ENCODE measurements around the gene GNPTAB. TPM values are rescaled to one million over a fixed set of nuclear protein-coding genes. Genes with fewer than 3 reads are reported as not detected.

Gene GNPTAB
- total and polyA plus RNA-seq, 9 donors: 13.4 to 23.0 (median 16.9) TPM

DNA sequence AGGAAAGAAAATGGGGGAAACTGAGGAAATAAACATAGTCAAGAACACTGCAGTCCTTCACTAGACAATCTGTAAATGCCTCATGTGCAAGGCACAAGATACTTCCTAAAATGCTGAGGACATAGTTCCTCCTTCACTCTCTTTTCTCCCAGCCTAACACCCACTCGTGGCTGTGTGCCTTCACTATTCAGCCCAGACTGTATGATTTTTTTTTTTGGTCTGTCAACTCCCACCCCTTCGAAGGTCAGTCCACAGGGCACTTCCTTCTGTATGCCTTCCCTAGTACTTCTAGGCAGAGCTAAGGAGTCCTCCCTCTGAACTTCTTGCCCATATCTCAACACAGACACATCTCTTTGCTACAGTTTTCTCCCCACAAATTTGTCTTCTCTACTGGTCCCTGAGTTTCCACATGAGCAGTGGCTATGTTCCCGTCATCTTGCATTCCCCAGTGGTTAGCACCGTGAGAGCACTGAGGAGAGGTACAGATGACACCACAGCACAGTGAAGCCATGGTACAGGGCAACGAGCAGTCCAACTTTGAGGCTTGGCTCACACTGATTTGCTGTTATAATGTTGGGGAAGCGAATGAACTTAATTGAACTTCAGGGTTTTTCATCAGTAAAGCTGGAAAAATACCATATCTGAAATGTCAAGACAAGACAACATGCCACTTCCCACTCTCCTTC, 67.4 kb downstream of the GNPTAB start:
- Histone ChIP-seq H3K9me3 (replicated peaks; ENCODE audit: control insufficient read depth, low read depth, low read length) (no peaks in the 10 kb centered on the region), H3K4me1 (ENCODE audit: control insufficient read depth, insufficient read depth, low read length) (no peaks in the 10 kb centered on the region), H3K36me3 (ENCODE audit: control insufficient read depth, insufficient read depth, low read length) (peaks cover 15% of the 10 kb centered on the region), H3K27me3 (ENCODE audit: control insufficient read depth, insufficient read depth, low read length) (no peaks in the 10 kb centered on the region), H3K27ac (ENCODE audit: low read length) (no peak overlapping the region), H3K4me3 (ENCODE audit: low read length) (no peak overlapping the region)
- peak; percentile 50 for DNase-seq
- WGBS (ENCODE audit: insufficient coverage): 72% methylated on average over 5 of the region's 6 CpGs

- WGBS (ENCODE audit: insufficient coverage): 86% methylated on average over 1 of the region's 4 CpGs
- no peak for DNase-seq
- no peaks in the 10 kb centered on the region for H3K4me1 ChIP-seq (ENCODE audit: control insufficient read depth, insufficient read depth, low read length)
- no peaks in the 10 kb centered on the region for H3K27me3 ChIP-seq (ENCODE audit: control insufficient read depth, insufficient read depth, low read length)
- no peaks in the 10 kb centered on the region for H3K9me3 ChIP-seq (replicated peaks; ENCODE audit: control insufficient read depth, low read depth, low read length)
- no peak overlapping the region for H3K4me3 ChIP-seq (ENCODE audit: low read length)
- no peak overlapping the region for H3K27ac ChIP-seq (ENCODE audit: low read length)
- peaks cover 8% of the 10 kb centered on the region for H3K36me3 ChIP-seq (ENCODE audit: control insufficient read depth, insufficient read depth, low read length)
Observed at GRCh38 chr12:101761781-101762180, 69.0 kb downstream of the GNPTAB start.

DNA sequence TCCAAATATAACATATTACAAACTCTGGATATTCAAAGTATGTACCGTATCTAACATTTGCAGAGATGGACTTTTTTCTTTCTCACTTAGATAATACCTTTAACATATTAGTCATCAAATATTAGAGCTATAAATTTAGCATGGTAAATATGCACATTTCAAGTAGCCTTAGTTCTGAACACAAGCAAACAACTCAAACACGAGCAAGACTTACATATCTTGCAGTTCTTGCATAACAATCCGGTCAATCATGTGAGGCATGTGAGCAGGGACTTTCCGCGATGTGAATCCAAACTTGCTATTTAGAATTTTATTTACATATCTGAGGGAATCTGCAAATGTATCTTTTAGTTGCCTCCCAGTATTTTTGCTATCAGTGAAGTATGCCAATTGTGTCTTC, 69.4 kb downstream of the GNPTAB start:
- no CpG with 5 or more reads among the region's 5 CpGs for WGBS (ENCODE audit: insufficient coverage)
- Histone ChIP-seq H3K9me3 (replicated peaks; ENCODE audit: control insufficient read depth, low read depth, low read length) (no peaks in the 10 kb centered on the region), H3K4me3 (ENCODE audit: low read length) (no peak overlapping the region), H3K27ac (ENCODE audit: low read length) (no peak overlapping the region), H3K27me3 (ENCODE audit: control insufficient read depth, insufficient read depth, low read length) (no peaks in the 10 kb centered on the region), H3K36me3 (ENCODE audit: control insufficient read depth, insufficient read depth, low read length) (peaks cover 8% of the 10 kb centered on the region), H3K4me1 (ENCODE audit: control insufficient read depth, insufficient read depth, low read length) (no peaks in the 10 kb centered on the region)
- no peak for DNase-seq

- DNase-seq: no peak
- no peaks in the 10 kb centered on the region for H3K4me1 ChIP-seq (ENCODE audit: control insufficient read depth, insufficient read depth, low read length)
- H3K4me3 ChIP-seq (ENCODE audit: low read length): no peak overlapping the region
- no peaks in the 10 kb centered on the region for H3K27me3 ChIP-seq (ENCODE audit: control insufficient read depth, insufficient read depth, low read length)
- no CpG with 5 or more reads among the region's 5 CpGs for WGBS (ENCODE audit: insufficient coverage)
- H3K9me3 ChIP-seq (replicated peaks; ENCODE audit: control insufficient read depth, low read depth, low read length): no peaks in the 10 kb centered on the region
- H3K27ac ChIP-seq (ENCODE audit: low read length): no peak overlapping the region
- H3K36me3 ChIP-seq (ENCODE audit: control insufficient read depth, insufficient read depth, low read length): peaks cover 4% of the 10 kb centered on the region
Observed at GRCh38 chr12:101759396-101760047, 71.2 kb downstream of the GNPTAB start.

GRCh38 chr12:101750152-101750551, 80.6 kb downstream of the GNPTAB start:
- no peak overlapping the region for H3K4me3 ChIP-seq (ENCODE audit: low read length)
- 80% methylated on average over 1 of the region's 4 CpGs for WGBS (ENCODE audit: insufficient coverage)
- no peak for DNase-seq
- H3K27me3 ChIP-seq (ENCODE audit: control insufficient read depth, insufficient read depth, low read length): no peaks in the 10 kb centered on the region
- no peaks in the 10 kb centered on the region for H3K9me3 ChIP-seq (replicated peaks; ENCODE audit: control insufficient read depth, low read depth, low read length)
- no peak overlapping the region for H3K27ac ChIP-seq (ENCODE audit: low read length)
- H3K36me3 ChIP-seq (ENCODE audit: control insufficient read depth, insufficient read depth, low read length): peaks cover 27% of the 10 kb centered on the region
- H3K4me1 ChIP-seq (ENCODE audit: control insufficient read depth, insufficient read depth, low read length): no peaks in the 10 kb centered on the region

DNA sequence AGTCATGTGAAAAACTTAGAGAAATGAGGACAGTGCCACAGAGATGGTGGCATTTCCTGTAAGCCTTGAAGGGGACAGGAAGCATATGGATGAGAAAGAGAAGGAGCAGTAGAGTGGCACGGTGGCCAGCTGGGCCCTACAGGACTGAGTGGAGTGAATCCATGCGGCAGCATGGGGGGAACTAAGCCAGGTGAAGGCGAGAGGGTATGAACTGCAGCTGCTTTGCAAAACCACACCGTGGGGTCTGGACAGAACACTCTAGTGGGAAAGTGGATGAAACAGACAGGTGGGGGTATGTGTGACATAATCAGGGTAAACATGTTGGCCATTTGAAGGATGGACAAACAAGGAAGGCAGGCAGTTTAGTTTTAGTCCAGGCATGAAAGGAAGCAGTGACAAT, 81.1 kb downstream of the GNPTAB start:
- Histone ChIP-seq H3K9me3 (replicated peaks; ENCODE audit: control insufficient read depth, low read depth, low read length) (no peaks in the 10 kb centered on the region), H3K27ac (ENCODE audit: low read length) (no peak overlapping the region), H3K27me3 (ENCODE audit: control insufficient read depth, insufficient read depth, low read length) (no peaks in the 10 kb centered on the region), H3K4me3 (ENCODE audit: low read length) (no peak overlapping the region), H3K36me3 (ENCODE audit: control insufficient read depth, insufficient read depth, low read length) (peaks cover 28% of the 10 kb centered on the region), H3K4me1 (ENCODE audit: control insufficient read depth, insufficient read depth, low read length) (no peaks in the 10 kb centered on the region)
- DNase-seq: no peak
- WGBS (ENCODE audit: insufficient coverage): 92% methylated on average over 4 of the region's 4 CpGs

DNA sequence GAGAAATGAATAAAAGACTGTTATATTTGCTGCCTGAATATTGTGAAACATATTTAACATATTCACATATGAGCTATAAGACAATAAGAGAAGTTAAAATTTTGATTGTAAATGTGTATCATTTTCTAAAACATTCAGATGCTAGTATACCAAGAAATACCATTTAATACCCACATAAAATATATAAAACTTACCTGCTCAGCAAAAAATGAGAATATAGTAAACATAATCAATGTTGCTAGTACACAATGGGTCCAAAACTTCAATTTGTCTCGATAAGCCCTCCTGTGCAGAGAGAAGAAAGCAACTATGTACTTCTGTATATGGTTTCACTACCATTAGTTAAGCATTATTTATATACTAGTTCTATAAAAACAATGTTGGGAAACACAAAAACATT, 81.9 kb downstream of the GNPTAB start:
- WGBS (ENCODE audit: insufficient coverage): no CpG with 5 or more reads among the region's 1 CpG
- H3K27ac ChIP-seq (ENCODE audit: low read length): no peak overlapping the region
- H3K4me3 ChIP-seq (ENCODE audit: low read length): no peak overlapping the region
- DNase-seq: no peak
- H3K36me3 ChIP-seq (ENCODE audit: control insufficient read depth, insufficient read depth, low read length): peaks cover 34% of the 10 kb centered on the region
- H3K4me1 ChIP-seq (ENCODE audit: control insufficient read depth, insufficient read depth, low read length): no peaks in the 10 kb centered on the region
- H3K9me3 ChIP-seq (replicated peaks; ENCODE audit: control insufficient read depth, low read depth, low read length): no peaks in the 10 kb centered on the region
- no peaks in the 10 kb centered on the region for H3K27me3 ChIP-seq (ENCODE audit: control insufficient read depth, insufficient read depth, low read length)

- H3K9me3 ChIP-seq (replicated peaks; ENCODE audit: control insufficient read depth, low read depth, low read length): no peaks in the 10 kb centered on the region
- H3K4me1 ChIP-seq (ENCODE audit: control insufficient read depth, insufficient read depth, low read length): peaks cover 3% of the 10 kb centered on the region
- peaks cover 37% of the 10 kb centered on the region for H3K36me3 ChIP-seq (ENCODE audit: control insufficient read depth, insufficient read depth, low read length)
- no CpG with 5 or more reads among the region's 1 CpG for WGBS (ENCODE audit: insufficient coverage)
- H3K27me3 ChIP-seq (ENCODE audit: control insufficient read depth, insufficient read depth, low read length): no peaks in the 10 kb centered on the region
- H3K4me3 ChIP-seq (ENCODE audit: low read length): no peak overlapping the region
- no peak overlapping the region for H3K27ac ChIP-seq (ENCODE audit: low read length)
- DNase-seq: peak; percentile 11
Observed at GRCh38 chr12:101747697-101748096, 83.1 kb downstream of the GNPTAB start.

DNA sequence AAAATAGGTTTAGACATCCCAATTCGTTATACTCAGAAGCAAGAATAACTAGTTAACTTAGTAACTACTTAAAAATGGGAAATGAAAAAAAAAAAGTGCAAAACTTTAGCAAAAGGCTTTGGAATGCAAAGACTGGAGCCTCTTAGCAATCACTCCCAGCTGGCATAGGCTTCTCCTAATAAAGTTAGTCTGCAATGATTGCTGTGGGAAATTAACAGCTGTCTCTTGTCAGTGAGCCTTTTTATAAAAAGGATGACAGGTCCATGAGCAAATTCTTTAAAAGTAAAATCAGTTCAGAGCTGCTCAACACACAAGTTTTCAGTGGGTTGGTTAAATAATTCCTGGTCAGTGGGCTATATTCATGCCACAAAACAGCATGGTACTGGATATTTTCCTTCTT, 84.1 kb downstream of the GNPTAB start:
- no CpG with 5 or more reads among the region's 1 CpG for WGBS (ENCODE audit: insufficient coverage)
- H3K4me1 ChIP-seq (ENCODE audit: control insufficient read depth, insufficient read depth, low read length): peaks cover 3% of the 10 kb centered on the region
- DNase-seq: no peak
- H3K9me3 ChIP-seq (replicated peaks; ENCODE audit: control insufficient read depth, low read depth, low read length): no peaks in the 10 kb centered on the region
- no peak overlapping the region for H3K27ac ChIP-seq (ENCODE audit: low read length)
- no peaks in the 10 kb centered on the region for H3K27me3 ChIP-seq (ENCODE audit: control insufficient read depth, insufficient read depth, low read length)
- no peak overlapping the region for H3K4me3 ChIP-seq (ENCODE audit: low read length)
- H3K36me3 ChIP-seq (ENCODE audit: control insufficient read depth, insufficient read depth, low read length): peaks cover 38% of the 10 kb centered on the region

GRCh38 chr12:101746196-101746595, 84.6 kb downstream of the GNPTAB start:
- Histone ChIP-seq H3K4me1 (ENCODE audit: control insufficient read depth, insufficient read depth, low read length) (peaks cover 3% of the 10 kb centered on the region), H3K4me3 (ENCODE audit: low read length) (no peak overlapping the region), H3K9me3 (replicated peaks; ENCODE audit: control insufficient read depth, low read depth, low read length) (no peaks in the 10 kb centered on the region), H3K27ac (ENCODE audit: low read length) (no peak overlapping the region), H3K36me3 (ENCODE audit: control insufficient read depth, insufficient read depth, low read length) (peaks cover 34% of the 10 kb centered on the region), H3K27me3 (ENCODE audit: control insufficient read depth, insufficient read depth, low read length) (no peaks in the 10 kb centered on the region)
- WGBS (ENCODE audit: insufficient coverage): no CpG with 5 or more reads among the region's 1 CpG
- DNase-seq: no peak

Data from muscle of leg (tissue), 11 donors.